Activated T-cell treated with anti-CD3 and anti-CD28 coated beads, Interleukin-2, amount 50 U/mL, for 72 hours (primary cell): Measurements from ENCODE around the gene MCEE. TPM values are rescaled to one million over a fixed set of nuclear protein-coding genes. Genes with fewer than 3 reads are reported as not detected.
A peak's percentile ranks its signal among the peaks of the same experiment; 100 is the strongest.
"Not testable (repeated sequence)": the region's sequence is repeated elsewhere in the genome, so short reads cannot be mapped to it uniquely, and the experiment has no call there.

ENCODE experiments used
- ATAC-seq, 2 donors: fragments of 150-1000 bp; cut with Tn5 transposase; replicated peaks in 1 of 2; 2 replicates each; pipeline ENCODE4 v1.10.0; 2021; ENCODE audit warnings: moderate library complexity in 2 of 2, mild to moderate bottlenecking in 1 of 2
- DNase-seq, 2 donors: peaks; one replicate each; pipeline ENCODE4 v3.0.0; 2021 to 2022; ENCODE audit warnings: mixed read lengths in 1 of 2
- H3K27ac Mint-ChIP-seq: one replicate; pipeline ENCODE4 v1.8.0; 2022; ENCODE audit warnings: mild to moderate bottlenecking, moderate library complexity, mixed read lengths
- H3K27me3 Mint-ChIP-seq: one replicate; pipeline ENCODE4 v1.8.0; 2022; ENCODE audit warnings: low read depth, mixed read lengths
- H3K36me3 Mint-ChIP-seq, 2 donors: one replicate each; pipeline ENCODE4 v1.8.0; 2022; ENCODE audit warnings: mixed read lengths in 2 of 2, mild to moderate bottlenecking in 1 of 2; ENCODE audit not compliant: insufficient read depth in 2 of 2
- H3K4me1 Mint-ChIP-seq: one replicate; pipeline ENCODE4 v1.8.0; 2022; ENCODE audit warnings: low read depth, mixed read lengths
- H3K4me3 Mint-ChIP-seq, 2 donors: one replicate each; pipeline ENCODE4 v1.8.0; 2022; ENCODE audit warnings: mild to moderate bottlenecking in 2 of 2, mixed read lengths in 2 of 2, moderate library complexity in 2 of 2
- H3K9me3 Mint-ChIP-seq, 2 donors: one replicate each; pipeline ENCODE4 v1.8.0; 2022; ENCODE audit warnings: mixed read lengths in 2 of 2
- total RNA-seq, 2 donors: library from RNA; stranded (reverse); gene quantifications; one replicate each; pipeline ENCODE4 v1.2.3, GENCODE V29; 2022

MCEE gene
- total RNA-seq, 2 donors from 2014 or later, result 20.8 to 31.8 TPM

GRCh38 chr2:71148506-71149063, 18.6 kb upstream of the MCEE start:
- Mint-ChIP-seq H3K27ac (peak overlapping the region; percentile 48), H3K4me3 (no peak overlapping the region), H3K27me3 (no peaks in the 10 kb centered on the region), H3K9me3 (no peaks in the 10 kb centered on the region), H3K36me3 (peaks cover 6 to 39% of the 10 kb centered on the region in 2 donors), H3K4me1 (no peaks in the 10 kb centered on the region)
- no peak for DNase-seq
- no peak for ATAC-seq

DNA sequence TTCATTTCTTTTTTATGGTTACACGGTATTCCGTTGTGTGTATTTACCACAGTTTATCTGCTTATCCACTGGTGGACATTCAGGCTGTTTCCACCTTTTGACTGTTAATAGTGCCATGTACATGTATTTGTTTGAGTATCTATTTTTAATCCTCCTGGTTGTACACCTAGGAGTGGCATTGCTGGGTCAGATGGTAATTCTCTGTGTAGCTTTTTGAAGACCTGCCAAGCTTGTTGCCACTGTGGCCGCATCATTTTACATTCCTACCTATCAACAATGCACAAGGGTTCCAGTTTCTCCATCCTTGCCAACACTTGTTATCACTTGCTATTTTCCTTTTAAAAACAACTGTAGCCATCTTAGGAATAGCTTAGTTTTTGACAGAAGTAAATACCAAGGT, 13.8 kb upstream of the MCEE start:
- Mint-ChIP-seq H3K4me1 (no peaks in the 10 kb centered on the region), H3K9me3 (no peaks in the 10 kb centered on the region), H3K27ac (no peak overlapping the region), H3K27me3 (no peaks in the 10 kb centered on the region), H3K4me3 (no peak overlapping the region), H3K36me3 (peaks cover 6 to 39% of the 10 kb centered on the region in 2 donors)
- DNase-seq (no peak), ATAC-seq (no peak)

GRCh38 chr2:71136174-71136573, 6.1 kb upstream of the MCEE start:
- Mint-ChIP-seq H3K4me3 (no peak overlapping the region), H3K27me3 (no peaks in the 10 kb centered on the region), H3K9me3 (no peaks in the 10 kb centered on the region), H3K36me3 (peaks cover 5 to 21% of the 10 kb centered on the region in 2 donors), H3K4me1 (peaks cover 5% of the 10 kb centered on the region), H3K27ac (no peak overlapping the region)
- no peak for DNase-seq
- ATAC-seq, result no peak

GRCh38 chr2:71133603-71134002, 3.6 kb upstream of the MCEE start:
- Mint-ChIP-seq H3K9me3 (no peaks in the 10 kb centered on the region), H3K4me3 (no peak overlapping the region), H3K36me3 (peaks cover 7 to 15% of the 10 kb centered on the region in 2 donors), H3K27ac (no peak overlapping the region), H3K4me1 (peaks cover 12% of the 10 kb centered on the region), H3K27me3 (no peaks in the 10 kb centered on the region)
- DNase-seq (no peak), ATAC-seq (no peak)

- not testable (repeated sequence) for H3K27ac Mint-ChIP-seq, DNase-seq, H3K4me3 Mint-ChIP-seq, ATAC-seq, H3K9me3 Mint-ChIP-seq, H3K36me3 Mint-ChIP-seq, H3K27me3 Mint-ChIP-seq
- peaks cover 18% of the 10 kb centered on the region for H3K4me1 Mint-ChIP-seq
Measured at GRCh38 chr2:71131387-71132166, 1.5 kb upstream of the MCEE start.

GRCh38 chr2:71130905-71131244, 846 bp upstream of the MCEE start:
- H3K9me3 Mint-ChIP-seq, result no peaks in the 10 kb centered on the region
- no peaks in the 10 kb centered on the region for H3K27me3 Mint-ChIP-seq
- DNase-seq (peak in 1 of 2 donors; percentile 14), ATAC-seq (peak; percentile 27 to 29)
- H3K4me3 Mint-ChIP-seq, result no peak overlapping the region
- peaks cover 18% of the 10 kb centered on the region for H3K4me1 Mint-ChIP-seq
- H3K27ac Mint-ChIP-seq, result no peak overlapping the region
- H3K36me3 Mint-ChIP-seq, result peaks cover 3 to 4% of the 10 kb centered on the region in 2 donors

DNA sequence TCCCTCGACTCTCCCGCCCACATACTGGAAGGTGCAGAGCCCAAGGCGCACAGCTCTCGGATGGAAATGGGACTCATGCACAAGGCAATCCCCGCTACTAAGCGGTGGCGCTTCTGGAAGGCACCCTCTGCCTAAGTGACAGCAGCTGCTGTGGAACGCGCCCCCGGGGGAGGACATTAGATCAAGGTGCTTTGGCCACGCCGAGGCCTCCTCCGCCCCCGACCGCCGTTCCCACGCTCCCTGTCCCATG, 202 bp downstream of the MCEE start:
- peaks cover 3% of the 10 kb centered on the region in 2 donors for H3K36me3 Mint-ChIP-seq
- H3K9me3 Mint-ChIP-seq, result no peaks in the 10 kb centered on the region
- H3K27ac Mint-ChIP-seq, result no peak overlapping the region
- H3K27me3 Mint-ChIP-seq, result no peaks in the 10 kb centered on the region
- ATAC-seq, result peak; percentile 58
- no peak overlapping the region for H3K4me3 Mint-ChIP-seq
- peaks cover 18% of the 10 kb centered on the region for H3K4me1 Mint-ChIP-seq
- DNase-seq, result no peak

GRCh38 chr2:71129114-71129901, 721 bp downstream of the MCEE start:
- DNase-seq (no peak), ATAC-seq (no peak)
- Mint-ChIP-seq H3K4me3 (no peak overlapping the region), H3K27ac (peak overlapping the region; percentile 85), H3K9me3 (no peaks in the 10 kb centered on the region), H3K36me3 (peaks cover 1 to 2% of the 10 kb centered on the region in 2 donors), H3K4me1 (peaks cover 18% of the 10 kb centered on the region), H3K27me3 (no peaks in the 10 kb centered on the region)

GRCh38 chr2:71126957-71127356, 3.1 kb downstream of the MCEE start:
- Mint-ChIP-seq H3K9me3 (no peaks in the 10 kb centered on the region), H3K27ac (no peak overlapping the region), H3K27me3 (no peaks in the 10 kb centered on the region), H3K4me1 (peaks cover 27% of the 10 kb centered on the region), H3K36me3 (peaks cover 7% of the 10 kb centered on the region in 2 donors), H3K4me3 (no peak overlapping the region)
- ATAC-seq, result no peak
- no peak for DNase-seq

GRCh38 chr2:71125506-71126294, 4.3 kb downstream of the MCEE start:
- Mint-ChIP-seq H3K27me3 (no peaks in the 10 kb centered on the region), H3K4me3 (no peak overlapping the region), H3K9me3 (no peaks in the 10 kb centered on the region), H3K27ac (no peak overlapping the region), H3K36me3 (peaks cover 7 to 9% of the 10 kb centered on the region in 2 donors), H3K4me1 (peaks cover 27% of the 10 kb centered on the region)
- ATAC-seq (no peak), DNase-seq (no peak)

GRCh38 chr2:71122387-71123298, 7.4 kb downstream of the MCEE start:
- Mint-ChIP-seq H3K27me3 (no peaks in the 10 kb centered on the region), H3K9me3 (no peaks in the 10 kb centered on the region), H3K4me3 (no peak overlapping the region), H3K27ac (no peak overlapping the region), H3K4me1 (peaks cover 11% of the 10 kb centered on the region), H3K36me3 (peaks cover 5 to 13% of the 10 kb centered on the region in 2 donors)
- ATAC-seq (no peak), DNase-seq (no peak)

DNA sequence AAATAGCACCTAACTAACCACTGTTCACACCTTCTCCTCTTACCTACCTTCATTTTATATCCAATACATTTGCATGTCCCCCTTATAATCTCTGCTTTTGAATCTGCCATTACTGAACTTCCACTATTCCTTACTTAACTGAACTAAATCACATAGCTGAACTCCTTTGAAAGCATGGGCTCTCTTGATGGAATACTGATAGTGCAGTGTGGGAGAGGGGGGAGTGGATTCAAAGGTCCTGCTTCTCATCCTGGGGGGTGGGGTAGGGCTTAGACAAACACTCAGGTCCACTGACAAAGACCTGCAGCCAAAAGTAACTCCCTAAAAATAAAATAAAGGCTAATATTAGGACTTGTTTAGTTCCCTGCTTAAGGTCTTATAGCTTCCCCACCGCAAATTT, 8.6 kb downstream of the MCEE start:
- DNase-seq (no peak), ATAC-seq (no peak)
- no peak overlapping the region for H3K27ac Mint-ChIP-seq
- H3K4me3 Mint-ChIP-seq, result no peak overlapping the region
- H3K4me1 Mint-ChIP-seq, result peaks cover 9% of the 10 kb centered on the region
- H3K9me3 Mint-ChIP-seq, result no peaks in the 10 kb centered on the region
- H3K27me3 Mint-ChIP-seq, result no peaks in the 10 kb centered on the region
- H3K36me3 Mint-ChIP-seq, result peaks cover 5 to 13% of the 10 kb centered on the region in 2 donors
